Endothelial cell of umbilical vein (primary cell): ENCODE data around the gene FOLR1. TPM values are rescaled to one million over a fixed set of nuclear protein-coding genes. Genes with fewer than 3 reads are reported as not detected.
A peak's percentile ranks its signal among the peaks of the same experiment; 100 is the strongest.

Source experiments
- BruUV-seq: library from RNA; stranded (reverse); fragments of 400-500 nt; replicated peaks from 2 replicates; lab custom pipeline; 2021; lab: Mats Ljungman, UMichigan
- CTCF ChIA-PET: fragments of 300-600, 350-600 bp; sonication (Branson Sonifier 250); formaldehyde crosslinking; loops from one replicate; lab custom pipeline; 2021; ENCODE audit warnings: antibody characterized with exemption, inconsistent platforms; lab: Charles Lee
- POLR2A ChIA-PET: fragments of 300-600, 350-600 bp; sonication (Branson Sonifier 250); formaldehyde crosslinking; loops from one replicate; lab custom pipeline; 2021; ENCODE audit warnings: antibody characterized with exemption, inconsistent platforms; lab: Charles Lee
- DNase-seq: peaks from one replicate; pipeline ENCODE4 v3.0.0-alpha.2; 2011; ENCODE audit warnings: low read depth, low spot score
- FAIRE-seq: peaks from 2 replicates; lab custom pipeline; 2011; peaks lifted over from hg19 to GRCh38; lab: Jason Lieb, UNC
- H2AFZ ChIP-seq: 2 replicates; pipeline ENCODE4 v1.6.0; 2012; ENCODE audit warnings: low read depth, low read length, control low read depth, inconsistent platforms
- H3K27ac ChIP-seq: 2 replicates; pipeline ENCODE4 v1.5.1; 2011; ENCODE audit warnings: low read depth, mild to moderate bottlenecking, control low read depth, low read length, moderate library complexity; ENCODE audit not compliant: insufficient read depth
- H3K27me3 ChIP-seq, 2 experiments: 2 replicates each; pipeline versions ENCODE4 v1.6.0 to v1.6.1; 2011; ENCODE audit warnings: low read length in 2 of 2, mixed read lengths in 1 of 2; ENCODE audit not compliant: control insufficient read depth in 2 of 2, insufficient read depth in 2 of 2
- H3K36me3 ChIP-seq, 2 experiments: 2 replicates in 1 of 2; 3 replicates in 1 of 2; pipeline ENCODE4 v1.5.1; 2011; ENCODE audit warnings: low read length in 2 of 2, mild to moderate bottlenecking in 1 of 2, moderate library complexity in 1 of 2; ENCODE audit not compliant: control insufficient read depth in 2 of 2, insufficient read depth in 2 of 2; ENCODE audit errors: extremely low read depth in 1 of 2
- H3K4me1 ChIP-seq: 3 replicates; pipeline ENCODE4 v1.5.1; 2011; ENCODE audit warnings: mild to moderate bottlenecking, low read length; ENCODE audit not compliant: control insufficient read depth, insufficient read depth; ENCODE audit errors: extremely low read depth
- H3K4me2 ChIP-seq: 2 replicates; pipeline ENCODE4 v1.6.1; 2011; ENCODE audit warnings: low read length, control low read depth, mixed read lengths; ENCODE audit not compliant: insufficient read depth
- H3K4me3 ChIP-seq, 3 experiments: fragments of 200-600 bp in 1 of 3; sonication (generic), shearing (Covaris generic) in 1 of 3; replicated peaks in 1 of 3; 2 replicates each; pipeline ENCODE4 v1.5.1; 2011 to 2016; ENCODE audit warnings: control low read depth in 3 of 3, low read length in 3 of 3, mild to moderate bottlenecking in 2 of 3, inconsistent platforms in 1 of 3, low read depth in 1 of 3, moderate library complexity in 1 of 3; ENCODE audit not compliant: insufficient read depth in 1 of 3
- H3K79me2 ChIP-seq: 2 replicates; pipeline ENCODE4 v1.6.0; 2012; ENCODE audit warnings: low read length, inconsistent platforms; ENCODE audit not compliant: control insufficient read depth, insufficient read depth
- H3K9ac ChIP-seq: replicated peaks from 2 replicates; pipeline ENCODE3; 2011; ENCODE audit warnings: low read length, control low read depth; ENCODE audit not compliant: insufficient read depth; ENCODE audit errors: extremely low read depth
- H3K9me1 ChIP-seq: replicated peaks from 3 replicates; pipeline ENCODE4 v1.6.0; 2011; ENCODE audit warnings: mild to moderate bottlenecking, low read length; ENCODE audit not compliant: control insufficient read depth, insufficient read depth; ENCODE audit errors: extremely low read depth
- H3K9me3 ChIP-seq: replicated peaks from 2 replicates; pipeline ENCODE4 v1.5.1; 2012; ENCODE audit warnings: low read length, inconsistent platforms; ENCODE audit not compliant: control insufficient read depth, insufficient read depth
- H4K20me1 ChIP-seq: replicated peaks from 2 replicates; pipeline ENCODE3; 2011; ENCODE audit warnings: mild to moderate bottlenecking, low read length; ENCODE audit not compliant: control insufficient read depth, insufficient read depth; ENCODE audit errors: extremely low read depth
- EZH2 ChIP-seq: IDR thresholded peaks from 2 replicates; pipeline ENCODE4 v1.6.1; 2012; ENCODE audit warnings: borderline replicate concordance, low read depth, mild to moderate bottlenecking, moderate library complexity, low read length, inconsistent platforms; ENCODE audit not compliant: severe bottlenecking
- FOS ChIP-seq: IDR thresholded peaks from 2 replicates; pipeline ENCODE4 v1.6.1; 2011; ENCODE audit warnings: mild to moderate bottlenecking, low read length, moderate library complexity, borderline replicate concordance; ENCODE audit not compliant: insufficient read depth
- GATA2 ChIP-seq: IDR thresholded peaks from 2 replicates; pipeline ENCODE4 v1.7.0; 2011; ENCODE audit warnings: low read depth, mild to moderate bottlenecking, moderate library complexity, mixed read lengths, low read length; ENCODE audit not compliant: insufficient read length, insufficient read depth
- JUN ChIP-seq: IDR thresholded peaks from 2 replicates; pipeline ENCODE4 v1.6.1; 2011; ENCODE audit warnings: borderline replicate concordance, low read depth; ENCODE audit not compliant: insufficient read length, insufficient read depth
- MYC ChIP-seq: IDR thresholded peaks from one replicate; pipeline ENCODE4 v1.6.1; 2011; ENCODE audit warnings: mild to moderate bottlenecking, low read depth, low read length
- POLR2A ChIP-seq: IDR thresholded peaks from 2 replicates; pipeline ENCODE4 v1.6.1; 2012; ENCODE audit warnings: low read depth, mild to moderate bottlenecking, control low read depth, low read length
- POLR2AphosphoS5 ChIP-seq: IDR thresholded peaks from 2 replicates; pipeline ENCODE4 v1.6.1; 2012; ENCODE audit warnings: low read depth, mild to moderate bottlenecking, control low read depth, low read length, moderate library complexity; ENCODE audit not compliant: insufficient read depth
- dilution Hi-C: fragments of 300-500 bp; cut with MboI; formaldehyde crosslinking; loops from one replicate; pipeline ENCODE4 v1.15.0; 2019; ENCODE audit warnings: low sequenced_read_pairs; ENCODE audit not compliant: extremely low pct_ligation_motif_present
- intact Hi-C: fragments of 100-400 bp; cut with micrococcal nuclease; formaldehyde crosslinking; loops from one replicate; pipeline ENCODE4 v1.10.0; 2022
- polyA plus RNA-seq, 4 experiments: library from polyadenylated mRNA; depleted of rRNA in 3 of 4; stranded (reverse) in 3 of 4; unstranded in 1 of 4; fragments of >200 nt; gene quantifications; 2 replicates each; pipeline versions ENCODE4 v1.2.1 to v1.2.3, GENCODE V29; 2011 to 2012; ENCODE audit warnings: missing spikeins in 1 of 4
- total RNA-seq: library from RNA; stranded (reverse); gene quantifications from 2 replicates; pipeline ENCODE4 v1.2.3, GENCODE V29; 2021
- TF ChIP-seq, protein P1 (sequence below): IDR thresholded peaks from 2 replicates; pipeline ENCODE4 v1.6.1; 2011; ENCODE audit not compliant: insufficient read depth, insufficient read length
- TF ChIP-seq, protein P2 (sequence below), 2 donors: IDR thresholded peaks; 1 replicate in 1 of 2; 2 replicates in 1 of 2; pipeline ENCODE4 v1.5.1; 2011; ENCODE audit warnings: low read length in 2 of 2, mild to moderate bottlenecking in 2 of 2, moderate library complexity in 2 of 2, control low read depth in 1 of 2, inconsistent platforms in 1 of 2, low read depth in 1 of 2; ENCODE audit not compliant: insufficient read depth in 1 of 2; ENCODE audit errors: extremely low read depth in 1 of 2

The FOLR1 gene
- total and polyA plus RNA-seq, 2 donors (not counting 3 experiments of a cell fraction or from before 2014, with no cell fraction given), result not detected

DNA sequence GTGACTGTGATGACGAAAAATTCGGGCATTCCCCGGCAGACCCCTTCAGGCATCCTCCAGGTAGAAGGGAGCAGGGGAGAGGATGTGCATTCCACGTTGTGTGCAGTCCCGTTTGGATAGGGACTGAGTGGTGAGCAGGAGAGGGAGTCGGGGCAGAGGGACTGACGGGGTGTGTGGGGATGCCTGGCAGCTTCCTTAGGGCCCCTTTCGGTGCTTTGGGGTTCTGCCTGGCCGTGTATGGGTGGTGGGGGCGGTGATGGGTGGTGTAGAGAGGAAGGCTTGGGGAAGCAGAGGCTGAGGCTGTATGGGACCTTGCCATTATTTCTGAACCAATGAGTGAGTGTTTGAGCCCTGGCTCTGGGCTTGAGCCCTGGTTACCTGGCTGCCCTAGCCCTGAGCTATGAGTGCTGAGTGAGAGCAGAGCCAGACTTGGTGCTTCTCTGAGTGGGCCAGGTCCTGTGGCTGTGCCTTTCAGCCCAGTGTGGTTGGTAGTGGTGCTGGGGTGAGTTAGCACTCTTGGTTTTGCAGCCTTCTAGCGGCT lies 33.5 kb downstream of the FOLR1 start:
- CTCF ChIA-PET, result interaction anchor here (0.6 to 1.7 kb wide), 8 partner anchors 11 to 248 kb away, joined by 3 to 11 read pairs (median 4); no protein-coding TSS in a partner anchor
- H4K20me1 ChIP-seq, result no peaks in the 10 kb centered on the region
- peaks cover 21% of the 10 kb centered on the region for H3K79me2 ChIP-seq
- BruUV-seq, result no TSS peak
- POLR2A ChIA-PET, result no interaction called here
- FAIRE-seq (peak; percentile 12), DNase-seq (no peak)
- peak overlapping the region; percentile 70 for H3K4me2 ChIP-seq
- peak overlapping the region; percentile 10 for H3K27ac ChIP-seq
- no peak overlapping the region for H2AFZ ChIP-seq
- H3K9me1 ChIP-seq, result no peaks in the 10 kb centered on the region
- intact Hi-C loops, result no loop called here
- dilution Hi-C loops, result no loop called here
- H3K4me3 ChIP-seq, result peak overlapping the region; percentile 76 to 94 (median 94)
- peaks cover 9% of the 10 kb centered on the region for H3K4me1 ChIP-seq
- peaks cover 3 to 32% of the 10 kb centered on the region in 2 experiments for H3K36me3 ChIP-seq
- TF ChIP-seq, protein P1, sequence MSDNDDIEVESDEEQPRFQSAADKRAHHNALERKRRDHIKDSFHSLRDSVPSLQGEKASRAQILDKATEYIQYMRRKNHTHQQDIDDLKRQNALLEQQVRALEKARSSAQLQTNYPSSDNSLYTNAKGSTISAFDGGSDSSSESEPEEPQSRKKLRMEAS, result no peak
- TF ChIP-seq POLR2AphosphoS5, result no peak
- no peak for TF ChIP-seq MYC
- TF ChIP-seq POLR2A, result peak; percentile 28
- no peaks in the 10 kb centered on the region for H3K9me3 ChIP-seq
- peak overlapping the region; percentile 82 for H3K9ac ChIP-seq
- H3K27me3 ChIP-seq, result no peaks in the 10 kb centered on the region

DNA sequence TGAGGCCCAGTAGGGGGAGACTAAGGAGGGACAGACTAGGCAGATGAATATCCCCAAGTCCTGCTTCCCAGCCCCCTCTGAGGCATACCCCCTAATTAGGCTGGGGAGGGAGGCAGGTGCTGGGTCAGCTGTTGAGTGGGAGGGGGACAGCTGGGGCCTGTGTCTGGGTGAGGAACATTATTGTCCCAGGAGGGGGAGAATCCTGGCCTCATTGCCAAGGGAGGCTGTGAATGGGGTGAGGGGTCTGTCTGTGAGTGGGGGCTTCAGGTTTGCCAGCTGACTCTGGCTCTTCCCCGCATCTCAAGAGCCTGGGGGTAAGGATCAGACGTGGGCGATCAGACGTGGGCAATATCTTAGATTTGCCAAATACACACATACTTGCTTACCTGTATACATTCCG lies 34.8 kb downstream of the FOLR1 start:
- Histone ChIP-seq H3K4me1 (peaks cover 9% of the 10 kb centered on the region), H4K20me1 (no peaks in the 10 kb centered on the region), H3K79me2 (peaks cover 21% of the 10 kb centered on the region), H3K9ac (no peak overlapping the region), H3K27ac (no peak overlapping the region), H3K36me3 (peaks cover 9 to 45% of the 10 kb centered on the region in 2 experiments), H3K4me2 (no peak overlapping the region), H3K27me3 (no peaks in the 10 kb centered on the region), H3K9me1 (no peaks in the 10 kb centered on the region), H3K4me3 (no peak overlapping the region), H2AFZ (no peak overlapping the region), H3K9me3 (no peaks in the 10 kb centered on the region)
- dilution Hi-C loops (no loop called here), intact Hi-C loops (no loop called here)
- BruUV-seq, result no TSS peak
- DNase-seq (no peak), FAIRE-seq (no peak)
- ChIA-PET CTCF (interaction anchor here (0.6 to 0.7 kb wide), 2 partner anchors 11 to 34 kb away, joined by 3 read pairs; no protein-coding TSS in a partner anchor), POLR2A (no interaction called here)
- TF ChIP-seq POLR2A (no peak), EZH2 (no peak), JUN (no peak), POLR2AphosphoS5 (no peak), FOS (no peak), MYC (no peak), GATA2 (no peak)
- TF ChIP-seq, protein P1, result no peak
- TF ChIP-seq, protein P2, sequence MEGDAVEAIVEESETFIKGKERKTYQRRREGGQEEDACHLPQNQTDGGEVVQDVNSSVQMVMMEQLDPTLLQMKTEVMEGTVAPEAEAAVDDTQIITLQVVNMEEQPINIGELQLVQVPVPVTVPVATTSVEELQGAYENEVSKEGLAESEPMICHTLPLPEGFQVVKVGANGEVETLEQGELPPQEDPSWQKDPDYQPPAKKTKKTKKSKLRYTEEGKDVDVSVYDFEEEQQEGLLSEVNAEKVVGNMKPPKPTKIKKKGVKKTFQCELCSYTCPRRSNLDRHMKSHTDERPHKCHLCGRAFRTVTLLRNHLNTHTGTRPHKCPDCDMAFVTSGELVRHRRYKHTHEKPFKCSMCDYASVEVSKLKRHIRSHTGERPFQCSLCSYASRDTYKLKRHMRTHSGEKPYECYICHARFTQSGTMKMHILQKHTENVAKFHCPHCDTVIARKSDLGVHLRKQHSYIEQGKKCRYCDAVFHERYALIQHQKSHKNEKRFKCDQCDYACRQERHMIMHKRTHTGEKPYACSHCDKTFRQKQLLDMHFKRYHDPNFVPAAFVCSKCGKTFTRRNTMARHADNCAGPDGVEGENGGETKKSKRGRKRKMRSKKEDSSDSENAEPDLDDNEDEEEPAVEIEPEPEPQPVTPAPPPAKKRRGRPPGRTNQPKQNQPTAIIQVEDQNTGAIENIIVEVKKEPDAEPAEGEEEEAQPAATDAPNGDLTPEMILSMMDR (IDR thresholded peaks at IDR 0.05; ENCODE audit: extremely low read depth in 1 of 2, insufficient read depth in 1 of 2, low read depth in 1 of 2, low read length in 2 of 2), result no peak
